SK-N-SH (cell line): ENCODE measurements around the gene SPON2. TPM values are rescaled to one million over a fixed set of nuclear protein-coding genes. Genes with fewer than 3 reads are reported as not detected.

ENCODE experiments used
- CTCF ChIA-PET: fragments of 300-600, 350-600 bp; formaldehyde crosslinking; extraction: SDS; loops from one replicate; lab custom pipeline; 2021; lab: Yijun Ruan, JAX
- POLR2A ChIA-PET: fragments of 350-600 bp; sonication (Branson Sonifier 250); formaldehyde crosslinking; extraction: SDS; loops from one replicate; lab custom pipeline; 2020; ENCODE audit warnings: antibody characterized with exemption, inconsistent platforms; lab: Yijun Ruan, JAX
- DNase-seq: peaks from one replicate; pipeline ENCODE4 v3.0.0; 2012
- H2AFZ ChIP-seq: fragments of 200-600 bp; sonication (generic); 2 replicates; pipeline ENCODE4 v1.8.1; 2016; ENCODE audit warnings: antibody characterized with exemption, mild to moderate bottlenecking, low read depth
- H3F3A ChIP-seq: fragments of 200-600 bp; sonication (generic); replicated peaks from 2 replicates; pipeline ENCODE3; 2016; ENCODE audit warnings: antibody characterized with exemption, mild to moderate bottlenecking; ENCODE audit not compliant: insufficient read depth
- H3K27ac ChIP-seq, 2 experiments: fragments of 200-500 bp in 1 of 2; fragments of 200-600 bp in 1 of 2; sonication (Bioruptor generic) in 1 of 2; sonication (generic), shearing (Covaris generic) in 1 of 2; 2 replicates each; pipeline versions ENCODE4 v1.5.1 to v1.6.1; 2014 to 2016; ENCODE audit warnings: low read depth in 2 of 2, inconsistent platforms in 1 of 2, low read length in 1 of 2, mild to moderate bottlenecking in 1 of 2, mixed read lengths in 1 of 2
- H3K27me3 ChIP-seq: fragments of 200-600 bp; sonication (generic), shearing (Covaris generic); 2 replicates; pipeline ENCODE4 v1.6.1; 2016; ENCODE audit warnings: mixed run types; ENCODE audit not compliant: insufficient read depth
- H3K36me3 ChIP-seq, 2 experiments: fragments of 200-500 bp in 1 of 2; fragments of 200-600 bp in 1 of 2; sonication (Bioruptor generic) in 1 of 2; sonication (generic) in 1 of 2; replicated peaks in 1 of 2; 2 replicates each; pipeline versions ENCODE3 to v1.5.1; 2014 to 2016; ENCODE audit warnings: low read length in 1 of 2, mild to moderate bottlenecking in 1 of 2; ENCODE audit not compliant: insufficient read depth in 2 of 2, control insufficient read depth in 1 of 2
- H3K4me1 ChIP-seq, 2 experiments: fragments of 200-500 bp in 1 of 2; fragments of 200-600 bp in 1 of 2; sonication (Bioruptor generic) in 1 of 2; sonication (generic), shearing (Covaris generic) in 1 of 2; 2 replicates each; pipeline versions ENCODE4 v1.5.1 to v1.6.1; 2014 to 2016; ENCODE audit warnings: low read depth in 1 of 2, low read length in 1 of 2, mixed run types in 1 of 2; ENCODE audit not compliant: insufficient read depth in 2 of 2, control insufficient read depth in 1 of 2
- H3K4me2 ChIP-seq: fragments of 200-600 bp; sonication (generic), shearing (Covaris generic); 2 replicates; pipeline ENCODE4 v1.6.1; 2017; ENCODE audit warnings: mixed run types
- H3K4me3 ChIP-seq, 2 experiments: fragments of 200-500 bp in 1 of 2; fragments of 200-600 bp in 1 of 2; sonication (Bioruptor generic) in 1 of 2; sonication (generic), shearing (Covaris generic) in 1 of 2; 2 replicates each; pipeline versions ENCODE4 v1.5.1 to v1.8.1; 2014 to 2016; ENCODE audit warnings: low read depth in 2 of 2, inconsistent platforms in 1 of 2, low read length in 1 of 2, mild to moderate bottlenecking in 1 of 2, mixed read lengths in 1 of 2, moderate library complexity in 1 of 2
- H3K79me2 ChIP-seq: fragments of 200-600 bp; sonication (generic); 2 replicates; pipeline ENCODE4 v1.8.1; 2017; ENCODE audit warnings: mild to moderate bottlenecking; ENCODE audit not compliant: insufficient read depth
- H3K9ac ChIP-seq: fragments of 200-600 bp; sonication (generic); 2 replicates; pipeline ENCODE4 v1.6.1; 2017; ENCODE audit warnings: mixed run types
- H3K9me2 ChIP-seq: fragments of 200-600 bp; sonication (generic); 2 replicates; pipeline ENCODE4 v1.6.1; 2017; ENCODE audit warnings: mixed run types
- H3K9me3 ChIP-seq: fragments of 200-600 bp; sonication (generic); 2 replicates; pipeline ENCODE4 v1.6.1; 2017; ENCODE audit warnings: mixed run types, mild to moderate bottlenecking, moderate library complexity
- H4K20me1 ChIP-seq: fragments of 200-600 bp; sonication (generic); 2 replicates; pipeline ENCODE4 v1.6.1; 2017; ENCODE audit warnings: mild to moderate bottlenecking, mixed run types; ENCODE audit not compliant: insufficient read depth
- CTCF ChIP-seq: fragments of 200-600 bp; sonication (generic); IDR thresholded peaks from 2 replicates; pipeline ENCODE4 v1.6.1; 2017; ENCODE audit warnings: antibody characterized with exemption, mild to moderate bottlenecking, moderate library complexity
- FOSL2 ChIP-seq: IDR thresholded peaks from 2 replicates; pipeline ENCODE4 v1.4.0; 2012; ENCODE audit warnings: low read depth, mild to moderate bottlenecking, moderate library complexity, borderline replicate concordance
- FOXM1 ChIP-seq: IDR thresholded peaks from 2 replicates; pipeline ENCODE4 v1.4.0; 2012; ENCODE audit warnings: low read depth, mild to moderate bottlenecking
- GABPA ChIP-seq: IDR thresholded peaks from 2 replicates; pipeline ENCODE4 v1.4.0; 2012; ENCODE audit warnings: low read depth, mild to moderate bottlenecking
- MAX ChIP-seq: IDR thresholded peaks from 2 replicates; pipeline ENCODE4 v1.4.0; 2012; ENCODE audit warnings: low read depth
- MEF2A ChIP-seq: IDR thresholded peaks from 2 replicates; pipeline ENCODE4 v1.4.0; 2012; ENCODE audit warnings: low read depth, borderline replicate concordance
- NFIC ChIP-seq: IDR thresholded peaks from 2 replicates; pipeline ENCODE4 v1.4.0; 2012; ENCODE audit warnings: borderline replicate concordance
- NRF1 ChIP-seq: IDR thresholded peaks from 2 replicates; pipeline ENCODE4 v1.6.1; 2012; ENCODE audit warnings: low read depth, mild to moderate bottlenecking, low read length
- POLR2AphosphoS5 ChIP-seq: IDR thresholded peaks from 2 replicates; pipeline ENCODE4 v1.6.1; 2012; ENCODE audit warnings: low read depth, low read length
- REST ChIP-seq: IDR thresholded peaks from 2 replicates; pipeline ENCODE4 v1.6.1; 2012; ENCODE audit warnings: mild to moderate bottlenecking, low read depth, low read length, moderate library complexity
- RXRA ChIP-seq: IDR thresholded peaks from 2 replicates; pipeline ENCODE4 v1.4.0; 2012; ENCODE audit warnings: low read depth, mild to moderate bottlenecking, borderline replicate concordance
- TAF1 ChIP-seq: IDR thresholded peaks from 2 replicates; pipeline ENCODE4 v1.6.1; 2012; ENCODE audit warnings: low read depth, mild to moderate bottlenecking, low read length, moderate library complexity, borderline replicate concordance
- TCF12 ChIP-seq: IDR thresholded peaks from 2 replicates; pipeline ENCODE4 v1.4.0; 2012
- USF1 ChIP-seq: IDR thresholded peaks from 2 replicates; pipeline ENCODE4 v1.4.0; 2012; ENCODE audit warnings: low read depth, borderline replicate concordance
- YY1 ChIP-seq: IDR thresholded peaks from 2 replicates; pipeline ENCODE4 v1.4.0; 2012; ENCODE audit warnings: low read depth, mild to moderate bottlenecking
- WGBS: methylation state at CpG from one replicate; pipeline ENCODE4 v1.1.6; 2017; ENCODE audit warnings: low lambda C conversion rate; 5-methylcytosine and 5-hydroxymethylcytosine counted together
- polyA plus RNA-seq, 3 experiments: library from polyadenylated mRNA; depleted of rRNA; stranded (reverse); fragments of >200 nt; gene quantifications; 2 replicates each; pipeline ENCODE4 v1.2.3, GENCODE V29; 2012

SPON2 gene
- polyA plus RNA-seq, 1 of the 3 experiments (the other 2 are of a cell fraction), result 11.4 TPM

GRCh38 chr4:1207603-1208265, 35.4 kb upstream of the SPON2 start (continued):
- no peak for TF ChIP-seq MAX
- no peak for TF ChIP-seq FOXM1
- TF ChIP-seq TCF12, result no peak

GRCh38 chr4:1207157-1207470, 34.7 kb upstream of the SPON2 start:
- no peaks in the 10 kb centered on the region for H3F3A ChIP-seq
- H3K36me3 ChIP-seq, result peaks cover 0 to 15% of the 10 kb centered on the region in 2 experiments
- no peaks in the 10 kb centered on the region for H3K27me3 ChIP-seq
- no peaks in the 10 kb centered on the region for H3K9me2 ChIP-seq
- no peaks in the 10 kb centered on the region for H3K79me2 ChIP-seq
- DNase-seq, result no peak
- H2AFZ ChIP-seq, result no peak overlapping the region
- WGBS, result 40% methylated on average over 1 of the region's 12 CpGs
- TF ChIP-seq NRF1 (no peak), TAF1 (no peak), FOSL2 (no peak), RXRA (no peak), YY1 (no peak), MEF2A (no peak), NFIC (no peak), CTCF (no peak), REST (no peak), USF1 (no peak), POLR2AphosphoS5 (no peak), GABPA (no peak), TCF12 (no peak), MAX (no peak)
- H3K27ac ChIP-seq, result no peak overlapping the region; a peak in 1 of 4 replicates
- no peak overlapping the region for H3K4me3 ChIP-seq
- no peaks in the 10 kb centered on the region for H4K20me1 ChIP-seq
- ChIA-PET POLR2A (no interaction called here), CTCF (no interaction called here)
- H3K4me1 ChIP-seq, result peaks cover 0 to 54% of the 10 kb centered on the region in 2 experiments; a peak in 1 of 4 replicates
- H3K9ac ChIP-seq, result no peak overlapping the region
- no peak overlapping the region for H3K4me2 ChIP-seq
- no peaks in the 10 kb centered on the region for H3K9me3 ChIP-seq
